ENCODE data around the gene E2F1.

DNA sequence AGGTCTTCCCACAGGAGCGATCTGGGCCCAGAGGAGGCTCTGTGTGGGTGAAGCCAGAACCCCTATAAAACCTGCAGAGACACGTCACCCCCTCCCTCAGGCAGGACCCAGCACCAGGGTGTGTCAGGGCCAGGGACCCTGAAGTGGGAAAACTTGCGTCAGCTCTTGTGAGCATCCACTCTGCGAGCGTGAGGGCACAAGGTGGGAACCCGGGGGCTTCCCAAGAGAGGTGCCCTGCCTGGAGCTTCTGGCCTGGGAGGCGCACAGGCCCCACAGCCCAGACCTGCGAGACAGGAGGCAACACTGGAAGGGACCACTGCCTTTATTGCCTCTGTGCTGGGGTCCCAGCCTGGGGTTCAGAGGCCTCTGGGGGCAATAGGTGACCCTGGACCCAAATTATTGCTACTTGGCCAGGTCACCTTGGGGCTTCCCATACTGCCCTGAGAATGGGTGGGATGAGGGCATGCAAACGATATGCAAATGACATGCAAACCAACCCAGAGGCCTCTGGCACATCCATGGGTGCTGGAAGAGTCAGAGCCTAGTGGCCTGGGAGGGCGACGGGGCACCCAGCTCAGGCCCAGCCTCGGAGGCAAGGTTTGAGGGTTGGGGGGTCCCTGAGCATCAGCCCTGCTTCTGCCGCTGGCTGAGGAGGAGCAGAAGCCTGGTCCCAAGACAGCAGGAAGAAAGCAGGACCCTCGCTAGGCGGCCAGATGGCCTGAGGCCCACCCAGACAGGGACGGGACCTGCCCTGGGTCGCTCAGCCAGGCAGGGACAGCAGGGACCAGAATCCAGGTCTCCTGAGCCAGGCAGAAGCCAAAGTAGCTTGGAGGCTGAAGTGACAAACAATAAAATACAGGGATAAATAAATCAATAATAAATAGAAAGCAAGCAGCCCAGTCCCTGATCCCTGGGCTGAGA lies 29.1 kb downstream of the E2F1 start:
- TF ChIP-seq, protein P1, sequence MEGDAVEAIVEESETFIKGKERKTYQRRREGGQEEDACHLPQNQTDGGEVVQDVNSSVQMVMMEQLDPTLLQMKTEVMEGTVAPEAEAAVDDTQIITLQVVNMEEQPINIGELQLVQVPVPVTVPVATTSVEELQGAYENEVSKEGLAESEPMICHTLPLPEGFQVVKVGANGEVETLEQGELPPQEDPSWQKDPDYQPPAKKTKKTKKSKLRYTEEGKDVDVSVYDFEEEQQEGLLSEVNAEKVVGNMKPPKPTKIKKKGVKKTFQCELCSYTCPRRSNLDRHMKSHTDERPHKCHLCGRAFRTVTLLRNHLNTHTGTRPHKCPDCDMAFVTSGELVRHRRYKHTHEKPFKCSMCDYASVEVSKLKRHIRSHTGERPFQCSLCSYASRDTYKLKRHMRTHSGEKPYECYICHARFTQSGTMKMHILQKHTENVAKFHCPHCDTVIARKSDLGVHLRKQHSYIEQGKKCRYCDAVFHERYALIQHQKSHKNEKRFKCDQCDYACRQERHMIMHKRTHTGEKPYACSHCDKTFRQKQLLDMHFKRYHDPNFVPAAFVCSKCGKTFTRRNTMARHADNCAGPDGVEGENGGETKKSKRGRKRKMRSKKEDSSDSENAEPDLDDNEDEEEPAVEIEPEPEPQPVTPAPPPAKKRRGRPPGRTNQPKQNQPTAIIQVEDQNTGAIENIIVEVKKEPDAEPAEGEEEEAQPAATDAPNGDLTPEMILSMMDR (IDR thresholded peaks at IDR 0.05), result no peak
- TF ChIP-seq EP300 (IDR thresholded peaks at IDR 0.05) (no peak), POLR2A (IDR thresholded peaks at IDR 0.05; ENCODE audit: low read depth) (no peak)

Measured in esophagus muscularis mucosa (tissue), 4 donors.